Hepatocyte (in vitro differentiated cells): ENCODE data around the gene CDA. TPM values are rescaled to one million over a fixed set of nuclear protein-coding genes. Genes with fewer than 3 reads are reported as not detected.
A peak's percentile ranks its signal among the peaks of the same experiment; 100 is the strongest.

Source experiments
- DNase-seq: peaks from one replicate; pipeline ENCODE4 v3.0.0-alpha.2; 2016; ENCODE audit warnings: low spot score
- H2AFZ ChIP-seq: fragments of 200-600 bp; sonication (generic); 2 replicates; pipeline ENCODE4 v1.6.0; 2016; ENCODE audit warnings: antibody characterized with exemption, mild to moderate bottlenecking
- H3K27ac ChIP-seq: fragments of 200-600 bp; sonication (generic); 2 replicates; pipeline ENCODE4 v1.5.1; 2016; ENCODE audit warnings: mild to moderate bottlenecking
- H3K27me3 ChIP-seq: fragments of 200-600 bp; sonication (generic); 2 replicates; pipeline ENCODE4 v1.6.1; 2016
- H3K36me3 ChIP-seq: fragments of 200-600 bp; sonication (generic); replicated peaks from 2 replicates; pipeline ENCODE4 v1.5.1; 2016; ENCODE audit warnings: low read depth; ENCODE audit not compliant: insufficient read depth
- H3K4me1 ChIP-seq: fragments of 200-600 bp; sonication (generic); 2 replicates; pipeline ENCODE4 v1.5.1; 2016; ENCODE audit warnings: mild to moderate bottlenecking, moderate library complexity; ENCODE audit not compliant: insufficient read depth
- H3K4me2 ChIP-seq: fragments of 200-600 bp; sonication (generic); 2 replicates; pipeline ENCODE4 v1.6.0; 2016
- H3K4me3 ChIP-seq: fragments of 200-600 bp; sonication (generic); 2 replicates; pipeline ENCODE4 v1.5.1; 2016; ENCODE audit warnings: mild to moderate bottlenecking
- H3K79me2 ChIP-seq: fragments of 200-600 bp; sonication (generic); 2 replicates; pipeline ENCODE4 v1.6.0; 2017; ENCODE audit warnings: mild to moderate bottlenecking
- H3K9me2 ChIP-seq: fragments of 200-600 bp; sonication (generic); replicated peaks from 2 replicates; pipeline ENCODE4 v1.6.0; 2017; ENCODE audit warnings: mild to moderate bottlenecking; ENCODE audit not compliant: insufficient read depth
- H3K9me3 ChIP-seq: fragments of 200-600 bp; sonication (generic); 2 replicates; pipeline ENCODE4 v1.5.1; 2016; ENCODE audit warnings: low read depth, mild to moderate bottlenecking
- H4K20me1 ChIP-seq: fragments of 200-600 bp; sonication (generic); 2 replicates; pipeline ENCODE4 v1.6.0; 2016; ENCODE audit warnings: mild to moderate bottlenecking; ENCODE audit not compliant: insufficient read depth, poor library complexity, severe bottlenecking
- CTCF ChIP-seq: fragments of 200-600 bp; sonication (generic); IDR thresholded peaks from 2 replicates; pipeline ENCODE4 v1.5.1; 2016; ENCODE audit warnings: antibody characterized with exemption, mild to moderate bottlenecking; ENCODE audit not compliant: poor library complexity
- EZH2 ChIP-seq: fragments of 200-600 bp; sonication (generic); IDR thresholded peaks from 2 replicates; pipeline ENCODE4 v1.6.1; 2016; ENCODE audit warnings: antibody characterized with exemption, mild to moderate bottlenecking, borderline replicate concordance
- EZH2phosphoT487 ChIP-seq: fragments of 200-600 bp; sonication (generic); IDR thresholded peaks from one replicate; pipeline ENCODE4 v1.6.1; 2018; ENCODE audit warnings: antibody characterized with exemption, mild to moderate bottlenecking, low read depth, moderate library complexity; ENCODE audit not compliant: unreplicated experiment, severe bottlenecking
- WGBS: methylation state at CpG from one replicate; pipeline ENCODE4 v1.1.6; 2016; ENCODE audit warnings: low lambda C conversion rate; ENCODE audit errors: missing lambda C conversion rate; 5-methylcytosine and 5-hydroxymethylcytosine counted together
- polyA plus RNA-seq: library from polyadenylated mRNA; unstranded; fragments of >200 nt; fragmentation: Nextera tagmentation; extraction: Ambion mirVana; gene quantifications from 2 replicates; pipeline ENCODE4 v1.2.1, GENCODE V29; 2016
- total RNA-seq: library from RNA; depleted of rRNA; stranded (reverse); fragments of >200 nt; gene quantifications from 2 replicates; pipeline ENCODE4 v1.2.3, GENCODE V29; 2014

Gene CDA
- total and polyA plus RNA-seq, 2 experiments from 2014 or later: 2.1 TPM

- Histone ChIP-seq H3K36me3 (no peaks in the 10 kb centered on the region), H3K79me2 (no peaks in the 10 kb centered on the region), H3K27me3 (no peaks in the 10 kb centered on the region), H3K4me1 (peaks cover 4% of the 10 kb centered on the region), H3K9me3 (no peaks in the 10 kb centered on the region), H3K9me2 (no peaks in the 10 kb centered on the region), H3K4me3 (no peak overlapping the region), H3K4me2 (no peak overlapping the region), H4K20me1 (peaks cover 6% of the 10 kb centered on the region), H3K27ac (no peak overlapping the region), H2AFZ (no peak overlapping the region)
- TF ChIP-seq EZH2: no peak
- no peak for TF ChIP-seq EZH2phosphoT487
- no peak for TF ChIP-seq CTCF
- WGBS: 63% methylated on average over 4 of the region's 4 CpGs
- no peak for DNase-seq
Measured at GRCh38 chr1:20630729-20631128, 41.8 kb downstream of the CDA start.

GRCh38 chr1:20632386-20632785, 43.5 kb downstream of the CDA start:
- Histone ChIP-seq H3K9me2 (no peaks in the 10 kb centered on the region), H3K36me3 (no peaks in the 10 kb centered on the region), H3K9me3 (no peaks in the 10 kb centered on the region), H2AFZ (no peak overlapping the region), H3K4me1 (peaks cover 4% of the 10 kb centered on the region), H3K79me2 (peaks cover 5% of the 10 kb centered on the region), H3K4me3 (no peak overlapping the region), H4K20me1 (peaks cover 6% of the 10 kb centered on the region), H3K27me3 (no peaks in the 10 kb centered on the region), H3K27ac (no peak overlapping the region), H3K4me2 (no peak overlapping the region)
- no peak for DNase-seq
- TF ChIP-seq EZH2 (no peak), CTCF (no peak)
- WGBS: 78% methylated on average over 3 of the region's 3 CpGs

DNA sequence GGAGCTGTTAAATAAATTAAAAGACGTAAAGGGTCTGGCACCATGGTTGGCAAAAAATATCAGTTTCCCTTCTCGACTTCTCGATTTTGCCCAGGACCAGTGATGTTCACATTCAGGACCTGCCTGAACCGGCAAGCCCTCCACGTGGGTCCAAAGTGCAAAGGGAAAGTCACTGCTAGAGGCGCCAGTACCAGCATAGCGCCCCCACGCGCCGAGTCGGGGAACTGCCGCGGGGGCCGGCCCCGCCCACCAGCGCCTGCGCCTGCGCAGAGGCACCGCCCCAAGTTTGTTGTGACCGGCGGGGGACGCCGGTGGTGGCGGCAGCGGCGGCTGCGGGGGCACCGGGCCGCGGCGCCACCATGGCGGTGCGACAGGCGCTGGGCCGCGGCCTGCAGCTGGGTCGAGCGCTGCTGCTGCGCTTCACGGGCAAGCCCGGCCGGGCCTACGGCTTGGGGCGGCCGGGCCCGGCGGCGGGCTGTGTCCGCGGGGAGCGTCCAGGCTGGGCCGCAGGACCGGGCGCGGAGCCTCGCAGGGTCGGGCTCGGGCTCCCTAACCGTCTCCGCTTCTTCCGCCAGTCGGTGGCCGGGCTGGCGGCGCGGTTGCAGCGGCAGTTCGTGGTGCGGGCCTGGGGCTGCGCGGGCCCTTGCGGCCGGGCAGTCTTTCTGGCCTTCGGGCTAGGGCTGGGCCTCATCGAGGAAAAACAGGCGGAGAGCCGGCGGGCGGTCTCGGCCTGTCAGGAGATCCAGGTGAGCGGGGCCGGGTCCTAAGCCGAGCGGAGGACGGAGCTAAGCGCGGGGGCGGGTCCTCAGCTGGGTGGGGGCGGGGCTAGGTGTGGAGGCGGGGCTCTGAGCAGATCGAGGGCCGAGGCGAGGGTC, 44.5 kb downstream of the CDA start, which contains the start of gene PINK1:
Gene PINK1, plus strand, starts transcription at position 269 of the 875 bp plus-strand sequence. Its CDS starts 91 bp downstream, at position 360.
- Histone ChIP-seq H3K36me3 (no peaks in the 10 kb centered on the region), H3K9me2 (no peaks in the 10 kb centered on the region), H3K4me3 (peak within 1 kb of the TSS; percentile 81), H4K20me1 (peaks cover 6% of the 10 kb centered on the region), H3K9me3 (no peaks in the 10 kb centered on the region), H3K27me3 (no peaks in the 10 kb centered on the region), H3K4me2 (peak within 1 kb of the TSS; percentile 95), H3K79me2 (peaks cover 5% of the 10 kb centered on the region), H2AFZ (peak within 1 kb of the TSS; percentile 96), H3K27ac (peak within 1 kb of the TSS; percentile 96), H3K4me1 (peaks cover 4% of the 10 kb centered on the region)
- TF ChIP-seq CTCF (peak; percentile 100), EZH2 (no peak), EZH2phosphoT487 (no peak)
- peak; percentile 93 for DNase-seq
- 2% methylated on average over 83 of the region's 93 CpGs for WGBS
